Uterus (tissue), 4 donors: ENCODE measurements around the gene KRT3. TPM values are rescaled to one million over a fixed set of nuclear protein-coding genes. Genes with fewer than 3 reads are reported as not detected.

Experiments
- DNase-seq, 2 donors: peaks; one replicate each; pipeline ENCODE4 v3.0.0-alpha.2; 2019 to 2020
- H3K27ac ChIP-seq, 2 donors: fragments of 200-600 bp; sonication (generic); 1 replicate in 1 of 2; 2 replicates in 1 of 2; pipeline ENCODE4 v1.5.1; 2016 to 2018
- H3K27me3 ChIP-seq, 2 donors: fragments of 200-600 bp; sonication (generic); one replicate each; pipeline ENCODE4 v1.5.1; 2018 to 2019; ENCODE audit warnings: control low read depth in 1 of 2
- H3K36me3 ChIP-seq, 2 donors: fragments of 200-600 bp; sonication (generic); one replicate each; pipeline ENCODE4 v1.5.1; 2019; ENCODE audit warnings: control low read depth in 1 of 2
- H3K4me1 ChIP-seq, 2 donors: fragments of 200-600 bp; sonication (generic); one replicate each; pipeline ENCODE4 v1.5.1; 2018 to 2019; ENCODE audit warnings: control low read depth in 1 of 2
- H3K4me3 ChIP-seq, 2 donors: fragments of 200-600 bp; sonication (generic); 1 replicate in 1 of 2; 2 replicates in 1 of 2; pipeline ENCODE4 v1.5.1; 2018 to 2019; ENCODE audit warnings: mild to moderate bottlenecking in 1 of 2
- H3K9me3 ChIP-seq, 2 donors: fragments of 200-600 bp; sonication (generic); one replicate each; pipeline ENCODE4 v1.5.1; 2019; ENCODE audit warnings: control low read depth in 1 of 2
- CTCF ChIP-seq, 4 experiments: fragments of 200-600 bp in 2 of 4; fragments of 450-650 bp in 2 of 4; sonication (generic) in 2 of 4; IDR thresholded peaks; one replicate each; pipeline ENCODE4 v1.5.1; 2016 to 2019; ENCODE audit warnings: antibody characterized with exemption in 4 of 4, mild to moderate bottlenecking in 2 of 4, moderate library complexity in 1 of 4
- POLR2A ChIP-seq, 2 donors: fragments of 450-650 bp; IDR thresholded peaks; one replicate each; pipeline ENCODE4 v1.6.1; 2016; ENCODE audit warnings: antibody characterized with exemption in 2 of 2, mild to moderate bottlenecking in 1 of 2, moderate library complexity in 1 of 2
- intact Hi-C: fragments of 100-400 bp; cut with DNase I; formaldehyde crosslinking; loops from one replicate; pipeline ENCODE4 v1.15.1; 2023; ENCODE audit warnings: low total_unique reads
- total RNA-seq, 4 donors: library from RNA; depleted of rRNA in 3 of 4; stranded (reverse); fragments of >200 nt in 3 of 4; gene quantifications; one replicate each; pipeline versions ENCODE4 v1.1.0 to v1.2.4, GENCODE V29; 2014 to 2023
- donor health status: DM: yes; HTN: yes; CAD: no.

KRT3 gene
- total RNA-seq, 4 donors from 2014 or later: not detected

GRCh38 chr12:52837781-52838608 lies 42.1 kb upstream of the KRT3 start:
- no peak for TF ChIP-seq CTCF (IDR thresholded peaks at IDR 0.05)
- no peak for TF ChIP-seq POLR2A (IDR thresholded peaks at IDR 0.05)
- H3K4me1 ChIP-seq: no peaks in the 10 kb centered on the region
- no peak for DNase-seq
- no peaks in the 10 kb centered on the region for H3K9me3 ChIP-seq
- no peaks in the 10 kb centered on the region for H3K27me3 ChIP-seq
- intact Hi-C loops: no loop called here
- no peak overlapping the region for H3K27ac ChIP-seq
- H3K4me3 ChIP-seq: no peak overlapping the region
- no peaks in the 10 kb centered on the region for H3K36me3 ChIP-seq

- no peak overlapping the region for H3K27ac ChIP-seq
- H3K36me3 ChIP-seq: no peaks in the 10 kb centered on the region
- intact Hi-C loops: no loop called here
- H3K27me3 ChIP-seq: no peaks in the 10 kb centered on the region
- no peak for TF ChIP-seq CTCF (IDR thresholded peaks at IDR 0.05)
- no peak for DNase-seq
- no peak overlapping the region for H3K4me3 ChIP-seq
- H3K4me1 ChIP-seq: no peaks in the 10 kb centered on the region
- H3K9me3 ChIP-seq: no peaks in the 10 kb centered on the region
Measured at GRCh38 chr12:52837413-52837741, 41.5 kb upstream of the KRT3 start.

GRCh38 chr12:52836491-52837412 lies 40.8 kb upstream of the KRT3 start:
- Histone ChIP-seq H3K9me3 (no peaks in the 10 kb centered on the region), H3K4me3 (no peak overlapping the region), H3K36me3 (no peaks in the 10 kb centered on the region), H3K27ac (no peak overlapping the region), H3K27me3 (no peaks in the 10 kb centered on the region), H3K4me1 (no peaks in the 10 kb centered on the region)
- intact Hi-C loops: no loop called here
- TF ChIP-seq CTCF (IDR thresholded peaks at IDR 0.05) (no peak), POLR2A (IDR thresholded peaks at IDR 0.05) (no peak)
- DNase-seq: no peak

GRCh38 chr12:52836042-52836466 lies 40.1 kb upstream of the KRT3 start:
- DNase-seq: no peak
- no peak overlapping the region for H3K4me3 ChIP-seq
- H3K27me3 ChIP-seq: no peaks in the 10 kb centered on the region

More at GRCh38 chr12:52836042-52836466, 40.1 kb upstream of the KRT3 start:
- Histone ChIP-seq H3K27ac (no peak overlapping the region), H3K36me3 (no peaks in the 10 kb centered on the region), H3K9me3 (no peaks in the 10 kb centered on the region), H3K4me1 (no peaks in the 10 kb centered on the region)
- intact Hi-C loops: no loop called here
- TF ChIP-seq POLR2A (IDR thresholded peaks at IDR 0.05) (no peak), CTCF (IDR thresholded peaks at IDR 0.05) (no peak)
